Fibroblast of skin of left quadriceps (primary cell): ENCODE data around the gene CAAP1.
"Not testable (repeated sequence)": the region's sequence is repeated elsewhere in the genome, so short reads cannot be mapped to it uniquely, and the experiment has no call there.

Source experiments
- DNase-seq, 2 experiments: peaks; one replicate each; pipeline ENCODE4 v3.0.0-alpha.2; 2013; ENCODE audit warnings: low read depth in 2 of 2

CAAP1 gene

GRCh38 chr9:26833792-26834191 is 58.8 kb downstream of the CAAP1 start:
- no peak for DNase-seq

GRCh38 chr9:26828391-26828955 is 64.1 kb downstream of the CAAP1 start:
- not testable (repeated sequence) for DNase-seq

GRCh38 chr9:26814799-26815198 is 77.8 kb downstream of the CAAP1 start:
- no peak for DNase-seq

GRCh38 chr9:26813247-26813646 is 79.4 kb downstream of the CAAP1 start:
- no peak for DNase-seq

GRCh38 chr9:26812217-26812616 is 80.4 kb downstream of the CAAP1 start:
- DNase-seq: no peak

GRCh38 chr9:26811106-26811505 is 81.5 kb downstream of the CAAP1 start:
- no peak for DNase-seq

GRCh38 chr9:26809795-26810194 is 82.8 kb downstream of the CAAP1 start:
- peak; percentile 20 to 27 for DNase-seq

- no peak for DNase-seq
Measured at GRCh38 chr9:26807161-26807560, 85.4 kb downstream of the CAAP1 start.

GRCh38 chr9:26802921-26803320 is 89.7 kb downstream of the CAAP1 start:
- no peak for DNase-seq

- DNase-seq: no peak
Measured at GRCh38 chr9:26801772-26802171, 90.8 kb downstream of the CAAP1 start.

- DNase-seq: no peak
Measured at GRCh38 chr9:26800322-26800721, 92.3 kb downstream of the CAAP1 start.

- no peak for DNase-seq
Measured at GRCh38 chr9:26791274-26791673, 101.3 kb downstream of the CAAP1 start.
